ENCODE data around the gene SLC24A3.

The SLC24A3 gene

GRCh38 chr20:19512886-19513677 lies 300.6 kb downstream of the SLC24A3 start:
- DNase-seq, result no peak

GRCh38 chr20:19515074-19515473 lies 302.6 kb downstream of the SLC24A3 start:
- no peak for DNase-seq

GRCh38 chr20:19519466-19519865 lies 307.0 kb downstream of the SLC24A3 start:
- DNase-seq, result no peak

GRCh38 chr20:19520261-19520660 lies 307.8 kb downstream of the SLC24A3 start:
- no peak for DNase-seq

- no peak for DNase-seq
These were observed 309.8 kb downstream of the SLC24A3 start for GRCh38 chr20:19522071-19522801.

GRCh38 chr20:19522836-19523590 lies 310.6 kb downstream of the SLC24A3 start:
- DNase-seq, result no peak

GRCh38 chr20:19524691-19525090 lies 312.2 kb downstream of the SLC24A3 start:
- no peak for DNase-seq

GRCh38 chr20:19527509-19527908 lies 315.1 kb downstream of the SLC24A3 start:
- DNase-seq, result no peak

GRCh38 chr20:19528286-19529030 lies 316.0 kb downstream of the SLC24A3 start:
- no peak for DNase-seq

- no peak for DNase-seq
These were observed 317.6 kb downstream of the SLC24A3 start for GRCh38 chr20:19530006-19530405.

- DNase-seq, result no peak
These were observed 319.0 kb downstream of the SLC24A3 start for GRCh38 chr20:19531446-19531845.

GRCh38 chr20:19538556-19538955 lies 326.1 kb downstream of the SLC24A3 start:
- DNase-seq, result no peak

GRCh38 chr20:19539191-19539590 lies 326.7 kb downstream of the SLC24A3 start:
- DNase-seq, result no peak

- no peak for DNase-seq
These were observed 327.9 kb downstream of the SLC24A3 start for GRCh38 chr20:19540392-19540791.

GRCh38 chr20:19543101-19543500 lies 330.7 kb downstream of the SLC24A3 start:
- DNase-seq, result no peak

- no peak for DNase-seq
These were observed 332.2 kb downstream of the SLC24A3 start for GRCh38 chr20:19544684-19545083.

GRCh38 chr20:19546648-19547047 lies 334.2 kb downstream of the SLC24A3 start:
- DNase-seq, result no peak

- no peak for DNase-seq
These were observed 335.1 kb downstream of the SLC24A3 start for GRCh38 chr20:19547547-19547946.

GRCh38 chr20:19549896-19550295 lies 337.5 kb downstream of the SLC24A3 start:
- no peak for DNase-seq

- DNase-seq, result no peak
These were observed 340.1 kb downstream of the SLC24A3 start for GRCh38 chr20:19552221-19553180.

GRCh38 chr20:19554666-19555065 lies 342.2 kb downstream of the SLC24A3 start:
- DNase-seq, result no peak

- no peak for DNase-seq
These were observed 343.3 kb downstream of the SLC24A3 start for GRCh38 chr20:19555726-19556125.
